PC-3 (cell line): ENCODE measurements around the gene ZNF3. TPM values are rescaled to one million over a fixed set of nuclear protein-coding genes. Genes with fewer than 3 reads are reported as not detected.

Experiments used
- ATAC-seq: fragments of 200-7000 bp; cut with Tn5 transposase; 2 replicates; pipeline ENCODE4 v1.9.1; 2020; ENCODE audit warnings: mild to moderate bottlenecking, moderate library complexity
- BruUV-seq: library from RNA; stranded (reverse); fragments of 400-500 nt; replicated peaks from 2 replicates; lab custom pipeline; 2021; lab: Mats Ljungman, UMichigan
- CTCF ChIA-PET: fragments of 300-600 bp; sonication (Branson Sonifier 250); formaldehyde crosslinking; loops from one replicate; lab custom pipeline; 2022; ENCODE audit warnings: antibody characterized with exemption; lab: Charles Lee
- POLR2A ChIA-PET: fragments of 300-600 bp; sonication (Branson Sonifier 250); formaldehyde crosslinking; loops from one replicate; lab custom pipeline; 2022; ENCODE audit warnings: antibody characterized with exemption; ENCODE audit not compliant: unreplicated experiment; lab: Charles Lee
- DNase-seq: peaks from one replicate; pipeline ENCODE4 v3.0.0-alpha.2; 2015
- H2AFZ ChIP-seq: fragments of 300-600 bp; sonication (generic); 2 replicates; pipeline ENCODE4 v1.6.0; 2016; ENCODE audit warnings: antibody characterized with exemption, low read length
- H3F3A ChIP-seq: fragments of 300-600 bp; sonication (generic); one replicate; pipeline ENCODE4 v1.6.0; 2017; ENCODE audit warnings: antibody characterized with exemption, low read length, control low read depth, mild to moderate bottlenecking; ENCODE audit not compliant: unreplicated experiment
- H3K27ac ChIP-seq: fragments of 300-600 bp; sonication (generic); 2 replicates; pipeline ENCODE4 v1.5.1; 2016; ENCODE audit warnings: mild to moderate bottlenecking, low read length
- H3K27me3 ChIP-seq: fragments of 300-600 bp; sonication (generic); 2 replicates; pipeline ENCODE4 v1.6.1; 2016; ENCODE audit warnings: low read length, mixed read lengths
- H3K36me3 ChIP-seq: fragments of 300-600 bp; sonication (generic); 2 replicates; pipeline ENCODE4 v1.6.1; 2016; ENCODE audit warnings: low read depth, mixed run types, low read length, mixed read lengths
- H3K4me1 ChIP-seq: fragments of 300-600 bp; sonication (generic); 2 replicates; pipeline ENCODE4 v1.5.1; 2016; ENCODE audit warnings: low read length; ENCODE audit not compliant: insufficient read depth
- H3K4me2 ChIP-seq: fragments of 300-600 bp; sonication (generic); 2 replicates; pipeline ENCODE4 v1.6.0; 2016; ENCODE audit warnings: low read length
- H3K4me3 ChIP-seq: fragments of 300-600 bp; sonication (generic); 2 replicates; pipeline ENCODE4 v1.5.1; 2016; ENCODE audit warnings: mild to moderate bottlenecking, low read length, mixed read lengths
- H3K79me2 ChIP-seq: fragments of 300-600 bp; sonication (generic); 2 replicates; pipeline ENCODE4 v1.6.1; 2017; ENCODE audit warnings: low read length, mixed read lengths
- H3K9ac ChIP-seq: fragments of 300-600 bp; sonication (generic); 2 replicates; pipeline ENCODE4 v1.6.0; 2016; ENCODE audit warnings: mild to moderate bottlenecking, low read length
- H3K9me2 ChIP-seq: fragments of 300-600 bp; sonication (generic); replicated peaks from 2 replicates; pipeline ENCODE4 v1.6.1; 2016; ENCODE audit warnings: mixed run types, low read length, mixed read lengths
- H3K9me3 ChIP-seq: fragments of 300-600 bp; sonication (generic); 2 replicates; pipeline ENCODE4 v1.6.1; 2016; ENCODE audit warnings: low read length, mixed read lengths
- H4K20me1 ChIP-seq: fragments of 300-600 bp; sonication (generic); 2 replicates; pipeline ENCODE4 v1.6.1; 2016; ENCODE audit warnings: low read length, mixed read lengths
- EZH2 ChIP-seq: fragments of 300-600 bp; sonication (generic); IDR thresholded peaks from one replicate; pipeline ENCODE4 v1.6.1; 2017; ENCODE audit warnings: antibody characterized with exemption, mild to moderate bottlenecking, low read length; ENCODE audit not compliant: unreplicated experiment
- EZH2phosphoT487 ChIP-seq: fragments of 300-600 bp; sonication (generic); IDR thresholded peaks from 2 replicates; pipeline ENCODE4 v1.6.1; 2018; ENCODE audit warnings: mild to moderate bottlenecking, antibody characterized with exemption, low read length, borderline replicate concordance
- intact Hi-C: fragments of 100-400 bp; cut with micrococcal nuclease; formaldehyde crosslinking; loops from 2 replicates; pipeline ENCODE4 v1.9.0; 2023
- total RNA-seq: library from RNA; depleted of rRNA; stranded (reverse); fragments of >200 nt; gene quantifications from 2 replicates; pipeline ENCODE4 v1.2.3, GENCODE V29; 2014
- TF ChIP-seq, protein P1 (sequence below): fragments of 300-600 bp; sonication (generic); conservative IDR thresholded peaks from 2 replicates; pipeline ENCODE4 v1.5.1; 2017; ENCODE audit warnings: antibody characterized with exemption, low read depth, mild to moderate bottlenecking, low read length

The ZNF3 gene
- total RNA-seq, 1 experiment from 2014 or later, result 16.5 TPM

DNA sequence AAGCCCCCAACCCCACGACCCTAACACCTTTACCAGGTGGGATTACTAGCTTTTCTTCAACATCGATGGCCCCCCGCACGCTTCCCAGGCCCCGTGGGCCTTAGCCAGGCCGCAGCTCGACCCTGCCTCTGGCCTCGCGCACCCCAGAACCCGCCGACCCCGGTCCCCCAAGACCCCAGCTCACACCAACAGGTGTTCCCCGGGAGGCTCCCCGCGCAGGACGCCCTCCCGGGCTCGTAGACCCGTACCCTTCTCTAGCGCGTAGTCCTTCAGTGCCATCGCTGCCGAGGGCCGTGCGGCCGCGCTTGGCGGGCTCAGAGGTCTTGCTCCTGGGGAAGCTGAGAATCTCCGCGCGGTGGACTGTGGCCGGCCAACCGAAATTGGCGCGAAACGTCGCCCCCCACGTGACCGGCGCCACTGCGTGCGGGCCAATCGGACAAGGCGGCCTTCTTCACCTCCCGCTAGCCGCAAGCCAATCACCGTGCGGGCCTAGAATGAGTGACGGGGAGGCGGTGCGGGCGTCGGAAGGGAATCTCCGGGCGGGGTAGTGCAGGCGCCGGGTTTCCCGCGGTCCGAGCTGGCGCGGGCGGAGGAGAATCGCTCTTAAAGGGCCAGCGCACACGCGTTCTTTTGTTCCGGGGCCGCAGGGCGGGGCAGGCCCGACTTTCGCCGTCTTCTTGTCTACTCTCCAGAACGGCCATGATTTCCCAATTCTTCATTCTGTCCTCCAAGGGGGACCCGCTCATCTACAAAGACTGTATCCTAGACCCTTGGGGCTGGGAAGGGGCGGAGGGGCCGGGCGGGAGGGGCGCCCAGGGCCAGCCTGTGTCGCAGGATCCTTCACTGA lies 19.7 kb upstream of the ZNF3 start, which contains the start of the genes AP4M1 and MCM7:
TSS of gene AP4M1 (plus strand) at position 628 of the 847 bp plus-strand sequence. CDS start at position 700, 72 bp downstream.
TSS of gene MCM7 (minus strand) at position 382 of the 847 bp plus-strand sequence. CDS start at position 279, 103 bp downstream.
- H3K79me2 ChIP-seq, result peaks cover 48% of the 10 kb centered on the region
- H3K9ac ChIP-seq, result peak within 1 kb of the TSS; percentile 100
- peak; percentile 85 for ATAC-seq
- DNase-seq, result peak; percentile 98
- no peaks in the 10 kb centered on the region for H3F3A ChIP-seq
- H3K36me3 ChIP-seq, result peaks cover 35% of the 10 kb centered on the region
- ChIA-PET CTCF (interaction anchor here (0.6 to 0.9 kb wide), 2 partner anchors 22 to 26 kb away, joined by 4 to 5 read pairs; partner anchors contain the start of gene MBLAC1), POLR2A (interaction anchor here (0.6 to 1.9 kb wide), 3 partner anchors 19 to 927 kb away, joined by 3 to 9 read pairs (median 5); partner anchors contain the start of gene MBLAC1)
- peak within 1 kb of the TSS; percentile 95 for H3K4me2 ChIP-seq
- peaks cover 19% of the 10 kb centered on the region for H3K4me1 ChIP-seq
- peaks cover 27% of the 10 kb centered on the region for H4K20me1 ChIP-seq
- peak within 1 kb of the TSS; percentile 93 for H3K27ac ChIP-seq
- H3K9me3 ChIP-seq, result no peaks in the 10 kb centered on the region
- BruUV-seq, result no TSS peak
- no peaks in the 10 kb centered on the region for H3K27me3 ChIP-seq
- intact Hi-C loops, result loop anchor here (1.0 to 2.0 kb wide), 2 partner anchors 18 to 25 kb away; partner anchors contain the start of genes CNPY4, MBLAC1 and TAF6
- H2AFZ ChIP-seq, result peak within 1 kb of the TSS; percentile 81
- TF ChIP-seq EZH2 (no peak), EZH2phosphoT487 (no peak)
- TF ChIP-seq, protein P1, sequence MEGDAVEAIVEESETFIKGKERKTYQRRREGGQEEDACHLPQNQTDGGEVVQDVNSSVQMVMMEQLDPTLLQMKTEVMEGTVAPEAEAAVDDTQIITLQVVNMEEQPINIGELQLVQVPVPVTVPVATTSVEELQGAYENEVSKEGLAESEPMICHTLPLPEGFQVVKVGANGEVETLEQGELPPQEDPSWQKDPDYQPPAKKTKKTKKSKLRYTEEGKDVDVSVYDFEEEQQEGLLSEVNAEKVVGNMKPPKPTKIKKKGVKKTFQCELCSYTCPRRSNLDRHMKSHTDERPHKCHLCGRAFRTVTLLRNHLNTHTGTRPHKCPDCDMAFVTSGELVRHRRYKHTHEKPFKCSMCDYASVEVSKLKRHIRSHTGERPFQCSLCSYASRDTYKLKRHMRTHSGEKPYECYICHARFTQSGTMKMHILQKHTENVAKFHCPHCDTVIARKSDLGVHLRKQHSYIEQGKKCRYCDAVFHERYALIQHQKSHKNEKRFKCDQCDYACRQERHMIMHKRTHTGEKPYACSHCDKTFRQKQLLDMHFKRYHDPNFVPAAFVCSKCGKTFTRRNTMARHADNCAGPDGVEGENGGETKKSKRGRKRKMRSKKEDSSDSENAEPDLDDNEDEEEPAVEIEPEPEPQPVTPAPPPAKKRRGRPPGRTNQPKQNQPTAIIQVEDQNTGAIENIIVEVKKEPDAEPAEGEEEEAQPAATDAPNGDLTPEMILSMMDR, result no peak
- no peaks in the 10 kb centered on the region for H3K9me2 ChIP-seq
- H3K4me3 ChIP-seq, result peak within 1 kb of the TSS; percentile 80

DNA sequence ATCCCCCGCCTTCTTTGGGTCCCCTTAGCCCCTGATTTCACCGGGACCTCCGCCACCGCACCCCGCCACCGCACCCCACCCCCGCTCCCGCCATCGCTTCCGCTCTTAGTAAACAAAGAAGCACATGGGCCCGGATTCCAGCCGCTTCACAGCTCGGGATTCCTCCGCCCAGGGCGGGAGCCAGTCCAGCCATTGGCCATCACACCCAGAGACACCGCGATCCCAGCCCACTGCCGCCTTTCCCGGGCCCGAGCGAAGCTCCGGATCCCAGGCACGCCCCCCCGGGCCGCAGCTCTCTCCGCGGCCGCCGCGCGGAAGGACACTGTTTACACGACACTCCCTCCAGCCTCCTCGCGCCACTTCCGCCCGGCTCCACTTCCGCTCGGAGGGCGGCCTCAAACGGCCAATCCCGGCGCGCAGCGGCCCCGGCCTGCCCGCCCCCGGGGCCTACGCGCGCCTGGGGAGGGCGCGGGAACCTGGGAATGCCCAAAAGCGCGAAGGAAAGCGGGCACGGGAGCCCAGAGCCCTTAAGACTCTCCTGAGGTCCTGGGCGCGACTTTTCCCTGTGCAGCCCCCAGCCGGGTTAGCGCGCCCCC lies 19.0 kb upstream of the ZNF3 start:
- H3K36me3 ChIP-seq, result peaks cover 42% of the 10 kb centered on the region
- ChIA-PET CTCF (interaction anchor here (0.6 kb wide), 1 partner anchor 18 kb away, joined by 6 read pairs; no protein-coding TSS in a partner anchor), POLR2A (interaction anchor here (0.6 to 1.9 kb wide), 3 partner anchors 18 to 927 kb away, joined by 3 to 9 read pairs (median 3); no protein-coding TSS in a partner anchor)
- no peaks in the 10 kb centered on the region for H3K9me2 ChIP-seq
- peak overlapping the region; percentile 95 for H3K4me2 ChIP-seq
- H2AFZ ChIP-seq, result peak overlapping the region; percentile 61
- peak overlapping the region; percentile 100 for H3K9ac ChIP-seq
- ATAC-seq (peak; percentile 79), DNase-seq (peak; percentile 92)
- peak overlapping the region; percentile 80 for H3K4me3 ChIP-seq
- no peaks in the 10 kb centered on the region for H3F3A ChIP-seq
- peaks cover 19% of the 10 kb centered on the region for H3K4me1 ChIP-seq
- BruUV-seq, result no TSS peak
- peaks cover 48% of the 10 kb centered on the region for H3K79me2 ChIP-seq
- peaks cover 27% of the 10 kb centered on the region for H4K20me1 ChIP-seq
- H3K9me3 ChIP-seq, result no peaks in the 10 kb centered on the region
- intact Hi-C loops, result loop anchor here (1.0 to 2.0 kb wide), 3 partner anchors 11 to 26 kb away; partner anchors contain the start of genes CNPY4, MBLAC1 and TAF6
- H3K27me3 ChIP-seq, result no peaks in the 10 kb centered on the region
- TF ChIP-seq EZH2, result no peak
- TF ChIP-seq, protein P1, result no peak
- TF ChIP-seq EZH2phosphoT487, result no peak
- peak overlapping the region; percentile 93 for H3K27ac ChIP-seq
